IPS DF 4.7 (cell line): ENCODE results near the gene KCNJ12.
"Not testable (repeated sequence)": the region's sequence is repeated elsewhere in the genome, so short reads cannot be mapped to it uniquely, and the experiment has no call there.

ENCODE experiments used
- DNase-seq: peaks from one replicate; pipeline ENCODE4 v3.0.0-alpha.2; 2013; ENCODE audit warnings: low spot score; ENCODE audit errors: extremely low read depth

KCNJ12 gene

GRCh38 chr17:21376081-21376758 is at the start of gene KCNJ12:
TSS of gene KCNJ12 (plus strand) at chr17:21376357. CDS start at chr17:21415343, 38,986 bp downstream.
- no peak for DNase-seq

GRCh38 chr17:21327921-21328320 is 48.2 kb upstream of the KCNJ12 start:
- DNase-seq, result not testable (repeated sequence)

- not testable (repeated sequence) for DNase-seq
Observed at GRCh38 chr17:21328778-21329177, 47.4 kb upstream of the KCNJ12 start.

- no peak for DNase-seq
Observed at GRCh38 chr17:21330436-21331160, 45.6 kb upstream of the KCNJ12 start.

GRCh38 chr17:21336541-21337294 is 39.4 kb upstream of the KCNJ12 start:
- DNase-seq, result not testable (repeated sequence)

- not testable (repeated sequence) for DNase-seq
Observed at GRCh38 chr17:21337981-21338625, 38.1 kb upstream of the KCNJ12 start.

- DNase-seq, result no peak
Observed at GRCh38 chr17:21339011-21339410, 37.1 kb upstream of the KCNJ12 start.

- not testable (repeated sequence) for DNase-seq
Observed at GRCh38 chr17:21339571-21339970, 36.6 kb upstream of the KCNJ12 start.

GRCh38 chr17:21340407-21340806 is 35.8 kb upstream of the KCNJ12 start:
- not testable (repeated sequence) for DNase-seq

- not testable (repeated sequence) for DNase-seq
Observed at GRCh38 chr17:21341279-21341678, 34.9 kb upstream of the KCNJ12 start.

GRCh38 chr17:21341925-21342540 is 34.1 kb upstream of the KCNJ12 start:
- DNase-seq, result not testable (repeated sequence)

GRCh38 chr17:21343061-21343949 is 32.9 kb upstream of the KCNJ12 start:
- not testable (repeated sequence) for DNase-seq

- not testable (repeated sequence) for DNase-seq
Observed at GRCh38 chr17:21344801-21345200, 31.4 kb upstream of the KCNJ12 start.

- no peak for DNase-seq
Observed at GRCh38 chr17:21345236-21345635, 30.9 kb upstream of the KCNJ12 start.

- not testable (repeated sequence) for DNase-seq
Observed at GRCh38 chr17:21346107-21346506, 30.1 kb upstream of the KCNJ12 start.

GRCh38 chr17:21346651-21347250 is 29.4 kb upstream of the KCNJ12 start:
- not testable (repeated sequence) for DNase-seq

GRCh38 chr17:21347660-21348059 is 28.5 kb upstream of the KCNJ12 start:
- DNase-seq, result not testable (repeated sequence)

GRCh38 chr17:21348081-21348925 is 27.9 kb upstream of the KCNJ12 start:
- not testable (repeated sequence) for DNase-seq

GRCh38 chr17:21348926-21349261 is 27.3 kb upstream of the KCNJ12 start:
- not testable (repeated sequence) for DNase-seq
